C4-2B (cell line): Measurements from ENCODE around the gene LEMD1.

ENCODE experiments used
- CTCF ChIP-seq: fragments of 450-650 bp; conservative IDR thresholded peaks from 2 replicates; pipeline ENCODE4 v1.5.1; 2017; ENCODE audit warnings: mild to moderate bottlenecking
- ZFX ChIP-seq: fragments of 450-650 bp; IDR thresholded peaks from 2 replicates; pipeline ENCODE4 v1.6.1; 2017

GRCh38 chr1:205375835-205376545, 45.9 kb downstream of the LEMD1 start:
- TF ChIP-seq CTCF (no peak), ZFX (no peak)
